Loucy (cell line): Measurements from ENCODE around the gene CRIP2.

Source experiments
- EZH2phosphoT487 ChIP-seq: fragments of 200-600 bp; IDR thresholded peaks from 2 replicates; pipeline ENCODE4 v1.6.1; 2018; ENCODE audit warnings: antibody characterized with exemption, mild to moderate bottlenecking, moderate library complexity, borderline replicate concordance
- TF ChIP-seq, protein P1 (sequence below): fragments of 200-600 bp; sonication (generic); conservative IDR thresholded peaks from 2 replicates; pipeline ENCODE4 v1.5.1; 2014; ENCODE audit warnings: mild to moderate bottlenecking, antibody characterized with exemption, low read length

DNA sequence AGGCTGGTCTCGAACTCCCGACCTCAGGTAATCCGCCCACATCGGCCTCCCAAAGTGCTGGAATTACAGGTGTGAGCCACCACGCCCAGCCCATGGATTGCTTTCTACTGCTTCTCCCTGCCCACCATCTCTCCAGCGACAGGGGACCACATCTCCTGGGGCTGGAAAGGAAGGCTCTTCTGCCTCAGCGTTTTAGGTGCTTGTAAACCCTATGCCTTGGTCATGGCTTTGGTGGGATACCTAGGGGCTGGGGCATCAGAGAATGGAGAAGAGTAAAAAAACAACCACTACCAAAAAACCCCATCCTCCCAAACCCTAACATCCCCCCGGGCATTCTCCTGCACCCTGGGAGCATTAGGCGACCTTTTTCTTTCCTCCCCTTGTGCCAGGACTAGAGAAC is 50.7 kb downstream of the CRIP2 start:
- TF ChIP-seq, protein P1, sequence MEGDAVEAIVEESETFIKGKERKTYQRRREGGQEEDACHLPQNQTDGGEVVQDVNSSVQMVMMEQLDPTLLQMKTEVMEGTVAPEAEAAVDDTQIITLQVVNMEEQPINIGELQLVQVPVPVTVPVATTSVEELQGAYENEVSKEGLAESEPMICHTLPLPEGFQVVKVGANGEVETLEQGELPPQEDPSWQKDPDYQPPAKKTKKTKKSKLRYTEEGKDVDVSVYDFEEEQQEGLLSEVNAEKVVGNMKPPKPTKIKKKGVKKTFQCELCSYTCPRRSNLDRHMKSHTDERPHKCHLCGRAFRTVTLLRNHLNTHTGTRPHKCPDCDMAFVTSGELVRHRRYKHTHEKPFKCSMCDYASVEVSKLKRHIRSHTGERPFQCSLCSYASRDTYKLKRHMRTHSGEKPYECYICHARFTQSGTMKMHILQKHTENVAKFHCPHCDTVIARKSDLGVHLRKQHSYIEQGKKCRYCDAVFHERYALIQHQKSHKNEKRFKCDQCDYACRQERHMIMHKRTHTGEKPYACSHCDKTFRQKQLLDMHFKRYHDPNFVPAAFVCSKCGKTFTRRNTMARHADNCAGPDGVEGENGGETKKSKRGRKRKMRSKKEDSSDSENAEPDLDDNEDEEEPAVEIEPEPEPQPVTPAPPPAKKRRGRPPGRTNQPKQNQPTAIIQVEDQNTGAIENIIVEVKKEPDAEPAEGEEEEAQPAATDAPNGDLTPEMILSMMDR: no peak
- TF ChIP-seq EZH2phosphoT487: no peak
